HFF-Myc (cell line): ENCODE results near the gene RAPGEF5.

ENCODE experiments used
- DNase-seq: peaks from one replicate; pipeline ENCODE4 v3.0.0-alpha.2; 2011; ENCODE audit warnings: low read depth; ENCODE audit errors: extremely low read depth
- H3K4me3 ChIP-seq: replicated peaks from 2 replicates; pipeline ENCODE4 v1.5.1; 2011; ENCODE audit warnings: low read depth, mild to moderate bottlenecking, control low read depth, low read length
- CTCF ChIP-seq: IDR thresholded peaks from 2 replicates; pipeline ENCODE4 v1.5.1; 2012; ENCODE audit warnings: mild to moderate bottlenecking, low read depth, low read length, control low read depth; ENCODE audit errors: missing control alignments

RAPGEF5 gene

GRCh38 chr7:22295402-22296264 is 61.3 kb downstream of the RAPGEF5 start:
- no peak overlapping the region for H3K4me3 ChIP-seq
- no peak for DNase-seq
- TF ChIP-seq CTCF: no peak

GRCh38 chr7:22292531-22292930 is 64.4 kb downstream of the RAPGEF5 start:
- H3K4me3 ChIP-seq: no peak overlapping the region
- no peak for TF ChIP-seq CTCF
- no peak for DNase-seq

- TF ChIP-seq CTCF: no peak
- DNase-seq: no peak
These were observed 65.0 kb downstream of the RAPGEF5 start for GRCh38 chr7:22291977-22292376.

GRCh38 chr7:22288202-22288601 is 68.8 kb downstream of the RAPGEF5 start:
- no peak for TF ChIP-seq CTCF
- no peak overlapping the region for H3K4me3 ChIP-seq
- no peak for DNase-seq

More at GRCh38 chr7:22291977-22292376, 65.0 kb downstream of the RAPGEF5 start:
- no peak overlapping the region for H3K4me3 ChIP-seq

- no peak overlapping the region for H3K4me3 ChIP-seq
- TF ChIP-seq CTCF: no peak
- DNase-seq: no peak
These were observed 69.5 kb downstream of the RAPGEF5 start for GRCh38 chr7:22287412-22287811.

- TF ChIP-seq CTCF: no peak
- no peak overlapping the region for H3K4me3 ChIP-seq
- no peak for DNase-seq
These were observed 70.5 kb downstream of the RAPGEF5 start for GRCh38 chr7:22286436-22286835.
